HG03571 (cell line): ENCODE data around the gene NKX2-1.

Experiments used
- ATAC-seq: cut with Tn5 transposase; IDR thresholded peaks from one replicate; pipeline ENCODE4 v1.9.1; 2021; ENCODE audit not compliant: unreplicated experiment

Gene NKX2-1

GRCh38 chr14:36518031-36518585 lies 1.9 kb downstream of the NKX2-1 start:
- ATAC-seq, result no peak

GRCh38 chr14:36517242-36518030 lies 2.6 kb downstream of the NKX2-1 start:
- no peak for ATAC-seq

- ATAC-seq, result no peak
These were observed 3.3 kb downstream of the NKX2-1 start for GRCh38 chr14:36516719-36517241.

DNA sequence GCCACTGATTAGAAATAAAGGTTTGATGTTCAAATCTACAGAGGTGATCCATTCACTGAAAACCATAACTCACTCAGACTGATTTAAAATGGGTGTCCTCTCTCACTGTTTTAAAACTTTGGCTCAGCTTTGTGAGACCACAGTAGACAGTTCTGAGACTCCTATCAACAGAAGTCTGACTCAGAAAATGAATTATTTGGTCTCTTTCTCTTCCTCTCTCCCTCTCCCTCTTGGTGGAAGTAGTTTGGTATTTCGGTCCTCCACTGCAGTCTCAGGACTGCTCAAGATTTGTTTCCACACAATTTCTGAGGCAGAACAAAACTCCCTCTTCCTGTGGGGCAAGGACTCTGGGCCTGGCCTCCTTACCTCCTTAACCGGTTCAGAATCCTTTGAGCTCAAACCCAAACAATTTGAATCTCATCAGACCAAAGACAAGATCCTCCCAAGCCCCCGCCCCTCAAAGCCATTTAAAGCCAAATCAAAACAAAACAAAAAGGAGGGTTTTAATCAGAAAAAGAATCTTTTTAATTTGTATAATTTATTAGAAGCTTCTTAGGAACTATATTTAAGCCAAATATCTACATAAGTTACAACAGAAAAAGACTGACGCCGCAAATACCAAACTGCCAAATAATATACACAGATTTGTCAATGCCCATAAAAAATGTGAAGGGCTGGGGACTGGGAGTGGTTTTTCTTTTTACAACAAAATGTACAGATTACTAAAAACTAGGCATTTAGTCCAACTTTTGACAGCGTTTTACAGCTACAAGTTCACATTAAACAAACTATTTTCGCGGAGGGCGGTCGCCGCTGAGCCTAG lies 3.9 kb downstream of the NKX2-1 start:
- no peak for ATAC-seq

- no peak for ATAC-seq
These were observed 4.9 kb downstream of the NKX2-1 start for GRCh38 chr14:36515105-36515593.

DNA sequence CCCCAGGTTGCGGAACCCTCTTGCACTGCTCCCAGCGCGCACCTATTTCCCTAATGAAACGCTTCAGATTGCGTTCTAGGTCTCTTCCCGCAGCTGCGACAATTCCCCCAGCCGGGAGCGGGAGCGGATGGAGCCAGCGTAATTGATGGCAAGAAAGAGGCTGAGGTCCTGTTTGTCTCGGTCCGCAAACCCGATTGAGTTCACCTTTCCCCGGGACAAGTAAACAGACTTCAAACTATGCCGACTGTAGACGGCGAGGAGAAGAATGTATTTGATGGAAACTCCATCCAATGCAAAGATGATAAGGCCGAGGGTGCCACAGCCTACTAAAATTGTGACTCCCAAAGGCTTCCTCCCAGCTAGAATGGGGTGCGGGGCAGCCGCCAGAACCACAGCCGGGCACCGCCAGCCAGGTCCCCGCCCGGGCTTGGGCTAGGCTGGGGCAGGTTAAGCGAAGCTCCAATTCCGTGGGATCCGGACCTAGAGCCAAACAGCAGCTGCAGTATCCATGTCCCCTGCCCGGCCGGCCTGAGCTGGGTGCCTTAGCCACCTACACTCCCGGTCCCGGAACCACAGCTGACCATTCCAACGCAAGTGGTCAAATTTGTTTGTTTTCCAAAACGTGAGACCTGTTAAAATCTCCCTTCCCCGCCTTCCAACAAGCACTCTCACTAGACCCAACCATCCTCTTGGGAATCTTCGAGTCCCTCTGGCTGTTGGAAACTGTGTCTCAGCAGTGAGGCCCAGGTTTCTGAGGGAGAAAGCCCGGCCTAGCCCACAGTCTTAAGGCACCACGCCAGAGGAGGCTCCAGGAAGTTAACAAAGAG lies 5.5 kb downstream of the NKX2-1 start:
- no peak for ATAC-seq

GRCh38 chr14:36513451-36514277 lies 6.4 kb downstream of the NKX2-1 start:
- ATAC-seq, result no peak

- no peak for ATAC-seq
These were observed 7.0 kb downstream of the NKX2-1 start for GRCh38 chr14:36513012-36513420.

DNA sequence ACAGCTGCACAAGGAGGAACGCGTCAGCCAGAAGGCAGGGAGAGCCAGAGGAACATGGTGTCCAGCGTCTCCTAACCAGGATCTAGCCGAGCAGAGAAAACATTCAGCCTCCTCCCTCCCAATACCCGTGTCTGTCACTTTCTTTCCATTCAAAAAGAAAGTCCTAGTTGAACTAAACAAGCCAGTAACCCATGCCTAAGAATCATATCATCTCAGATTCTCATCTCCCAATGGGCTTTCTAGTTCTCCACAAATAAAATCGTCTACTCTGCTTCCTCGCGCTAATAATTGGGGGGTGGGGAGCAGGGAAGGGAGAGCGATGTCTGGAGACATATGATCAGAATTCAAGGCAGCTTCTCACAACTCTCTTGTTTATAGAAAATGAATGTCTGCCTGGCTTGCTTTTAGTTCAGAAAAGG lies 7.4 kb downstream of the NKX2-1 start:
- ATAC-seq, result no peak

- no peak for ATAC-seq
These were observed 7.9 kb downstream of the NKX2-1 start for GRCh38 chr14:36511981-36512584.

- no peak for ATAC-seq
These were observed 9.2 kb downstream of the NKX2-1 start for GRCh38 chr14:36510874-36511273.

DNA sequence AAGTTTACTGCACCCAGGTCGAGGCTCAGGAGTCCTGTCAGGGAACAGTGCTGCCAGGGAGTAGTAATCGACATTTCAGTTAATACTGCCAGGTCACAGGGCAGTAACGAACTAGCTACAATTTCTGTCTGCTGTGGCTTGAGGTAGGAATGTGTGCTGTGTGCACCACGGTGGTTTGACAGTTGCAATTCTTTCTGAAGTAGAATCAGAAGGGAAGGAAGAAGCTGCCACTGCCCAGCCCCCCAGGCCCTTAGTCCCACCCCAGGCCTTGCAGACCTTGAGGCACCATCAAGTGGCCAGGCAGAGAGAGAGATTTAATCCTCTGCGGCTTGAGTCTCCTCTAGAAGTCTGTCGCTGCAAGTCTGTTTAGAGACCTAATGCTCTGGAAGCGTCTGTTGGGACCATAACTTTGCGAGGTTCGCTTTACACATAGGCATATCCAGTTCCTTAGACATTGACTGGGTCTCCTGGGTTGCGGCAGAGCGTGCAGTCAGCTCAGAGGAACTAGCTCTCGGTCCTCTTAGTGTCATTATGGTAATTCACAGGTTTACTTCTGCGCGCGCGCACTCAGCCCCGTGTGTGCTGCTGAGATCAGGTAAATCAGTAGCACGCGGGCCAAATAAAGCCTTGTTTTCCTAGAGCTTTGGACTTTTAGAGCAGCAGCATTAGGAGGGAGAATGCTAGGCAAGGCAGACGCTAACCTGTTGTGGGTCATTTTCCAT lies 9.8 kb downstream of the NKX2-1 start:
- ATAC-seq, result no peak

DNA sequence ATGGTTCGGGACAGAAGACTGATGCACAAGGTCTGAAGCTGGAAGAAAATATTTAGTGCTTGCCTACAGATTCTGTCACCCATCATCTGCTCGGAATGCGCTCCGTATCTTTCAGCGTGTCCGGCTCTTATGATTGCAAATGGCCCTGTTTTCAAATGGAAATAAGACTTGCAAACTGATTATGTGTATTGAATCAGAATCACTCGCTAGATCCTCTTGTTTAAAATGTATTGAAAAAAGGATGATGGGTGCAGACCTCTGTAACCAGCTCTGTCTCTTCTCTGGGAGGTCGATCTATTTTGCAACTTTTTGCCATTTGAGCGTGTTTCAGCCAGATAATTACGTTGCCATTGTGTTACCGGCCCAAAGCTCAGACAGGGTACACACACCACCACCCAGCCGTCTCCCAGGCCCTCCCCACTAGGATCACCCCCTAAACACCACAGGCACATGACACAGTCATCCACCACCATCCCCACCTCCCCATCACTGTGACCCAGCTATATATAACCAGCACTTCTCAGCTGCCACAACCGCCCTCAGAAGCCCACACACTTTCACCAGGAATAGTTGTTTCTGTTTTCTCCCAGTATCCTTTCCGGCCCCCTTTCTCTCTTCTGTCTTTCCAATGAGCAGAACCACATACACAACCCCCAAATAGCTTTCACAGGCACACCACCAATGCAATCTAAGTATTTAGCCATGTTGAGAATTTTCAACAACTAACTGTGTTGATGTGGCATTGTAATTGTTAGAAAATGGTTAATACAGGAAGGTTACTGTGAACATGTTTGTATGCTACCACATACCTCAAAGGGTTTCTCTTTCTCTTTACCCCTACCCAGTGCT lies 10.7 kb downstream of the NKX2-1 start:
- no peak for ATAC-seq

DNA sequence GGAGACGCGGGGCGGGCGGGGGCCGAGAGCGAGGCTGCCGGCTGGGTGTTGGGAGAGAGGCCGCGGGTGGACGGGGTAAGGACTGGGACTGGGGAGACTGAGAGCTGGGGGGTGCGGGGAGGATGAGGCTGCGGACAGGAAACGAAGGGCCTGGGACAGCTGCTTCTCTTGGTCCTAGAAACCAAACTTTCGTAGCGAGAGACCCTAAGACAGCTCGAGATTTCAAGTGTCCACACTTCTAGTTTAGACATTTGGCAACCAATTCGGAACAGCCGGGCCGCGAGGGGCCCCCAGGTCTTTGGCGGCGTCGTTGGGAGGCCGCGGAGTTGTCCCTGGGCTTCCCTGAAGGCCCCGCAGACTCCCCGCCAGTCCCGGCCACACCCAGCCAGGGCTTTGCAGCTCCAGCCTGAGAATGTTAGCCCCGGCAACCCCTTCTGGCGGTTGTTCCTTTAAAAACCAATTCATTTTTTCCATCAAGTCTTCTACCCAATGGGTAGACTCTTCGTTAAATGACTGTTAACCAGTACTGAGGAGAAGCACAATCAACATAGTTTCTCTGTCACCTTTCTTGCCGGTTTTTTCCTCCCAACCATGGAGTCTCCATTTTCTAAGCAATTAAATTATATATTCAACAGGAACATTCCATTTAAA lies 11.5 kb downstream of the NKX2-1 start:
- ATAC-seq, result no peak

- no peak for ATAC-seq
These were observed 12.1 kb downstream of the NKX2-1 start for GRCh38 chr14:36507847-36508417.

DNA sequence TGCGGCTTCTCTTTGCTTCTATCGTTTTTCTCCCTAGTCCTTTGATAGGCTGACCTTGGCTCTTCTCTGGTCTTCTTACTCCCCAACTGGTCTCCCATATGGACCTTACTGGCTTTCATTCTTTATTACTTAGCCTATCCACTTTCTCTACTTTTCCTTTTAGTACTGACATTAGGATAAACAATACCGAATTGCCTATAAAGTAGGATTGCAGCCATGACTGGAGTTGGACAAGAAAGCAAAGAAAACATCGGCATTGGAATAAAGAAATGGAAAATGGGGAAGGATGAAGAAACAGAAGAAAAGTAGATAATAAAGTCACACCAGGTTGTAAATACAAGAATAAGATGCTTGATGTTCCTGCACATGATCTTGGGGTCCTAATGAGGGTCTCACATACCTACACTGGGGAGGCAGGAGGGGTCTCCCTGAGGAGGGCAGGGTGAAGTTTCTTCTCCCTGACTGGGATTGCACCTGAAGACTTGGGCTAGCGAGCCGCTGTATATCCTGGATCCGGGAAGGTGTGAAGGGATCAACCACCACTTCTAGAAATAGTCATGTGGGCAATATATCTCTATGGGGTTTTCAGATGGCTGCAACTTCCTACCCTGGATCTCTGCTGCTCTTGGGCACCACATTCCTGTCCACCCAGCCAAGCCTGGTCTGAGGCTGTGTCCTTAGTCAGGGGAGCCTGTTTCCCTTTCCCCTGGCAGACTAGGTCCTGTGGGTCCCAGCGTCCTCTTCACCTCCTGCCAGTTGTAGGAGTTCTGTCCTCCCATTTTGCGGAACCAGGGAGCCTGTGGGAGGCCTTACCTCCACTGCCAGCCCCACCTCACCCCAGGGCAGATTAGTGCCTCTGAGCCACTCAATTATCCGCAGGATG lies 13.1 kb downstream of the NKX2-1 start:
- no peak for ATAC-seq
